Stimulated activated CD8-positive, alpha-beta memory T cell treated with anti-CD3 and anti-CD28 coated beads, Interleukin-7, amount 100 ng/mL, for 4 hours (primary cell): ENCODE results near the gene USP40.

Experiments
- DNase-seq, 2 donors: peaks; one replicate each; pipeline ENCODE4 v3.0.0-alpha.2; 2020; ENCODE audit warnings: low read depth in 2 of 2

The USP40 gene

DNA sequence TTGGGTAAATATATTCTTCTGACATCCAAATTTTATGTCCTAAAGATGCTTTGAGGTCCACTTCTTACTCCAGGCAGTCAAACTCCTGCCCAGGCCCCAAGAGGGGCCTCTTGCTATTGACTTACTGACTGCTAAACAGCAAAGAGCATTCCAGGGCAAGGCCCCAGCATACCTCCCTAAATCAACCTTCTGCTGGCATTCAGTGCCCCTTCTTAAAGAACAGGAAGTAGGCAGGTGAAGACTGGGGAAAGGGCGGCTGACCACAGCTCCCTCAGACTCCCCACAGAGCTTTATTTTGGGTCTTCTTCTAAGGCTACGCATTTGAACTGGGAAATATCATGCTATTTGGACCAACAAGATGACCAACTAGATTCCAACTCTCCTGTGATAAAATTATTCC lies 68.9 kb downstream of the USP40 start:
- DNase-seq: no peak

DNA sequence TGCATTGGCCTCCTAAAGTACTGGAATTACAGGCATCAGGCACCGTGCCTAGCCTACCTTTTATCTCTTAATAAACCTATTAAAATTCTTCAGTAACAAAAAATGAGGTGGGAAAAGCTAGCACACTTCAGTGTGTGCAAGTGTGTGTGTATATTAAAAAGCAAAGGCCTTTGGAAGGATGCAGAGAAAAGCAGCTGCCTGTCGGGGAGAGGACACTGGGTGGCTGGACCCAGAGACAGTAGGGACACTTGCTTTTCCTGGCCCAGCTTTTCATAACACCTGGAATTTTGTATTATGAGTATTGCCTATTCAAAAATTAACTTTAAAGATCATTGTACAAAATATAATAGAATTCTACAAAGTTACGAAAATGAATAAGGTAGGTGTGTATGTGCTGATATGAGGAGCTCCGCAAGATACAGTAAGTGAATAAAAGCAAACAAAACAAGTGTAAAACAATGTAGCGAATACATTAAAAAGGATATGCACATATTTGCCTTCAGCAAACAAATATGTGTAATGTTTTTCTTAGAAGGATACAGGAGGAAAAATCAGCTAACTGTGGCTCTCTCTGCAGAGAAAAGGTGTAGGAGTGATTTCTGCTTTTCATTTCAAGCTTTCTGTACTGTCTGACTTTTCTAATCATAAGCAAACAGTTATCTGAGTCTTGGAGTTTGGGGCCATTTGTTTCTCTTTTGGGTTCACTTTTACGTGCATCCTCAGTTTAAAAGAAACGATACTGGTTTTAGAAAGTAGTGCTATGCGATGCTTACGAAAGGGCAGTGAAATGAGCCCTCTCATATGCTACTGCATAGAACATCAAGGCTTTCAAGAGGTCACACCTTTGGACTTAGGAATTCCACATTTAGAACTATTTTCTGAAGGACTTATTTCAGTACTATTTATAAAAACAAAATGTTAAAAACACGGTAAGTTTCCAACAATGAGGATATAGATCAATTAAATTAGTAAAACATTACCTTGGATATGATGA lies 70.8 kb downstream of the USP40 start:
- no peak for DNase-seq

DNA sequence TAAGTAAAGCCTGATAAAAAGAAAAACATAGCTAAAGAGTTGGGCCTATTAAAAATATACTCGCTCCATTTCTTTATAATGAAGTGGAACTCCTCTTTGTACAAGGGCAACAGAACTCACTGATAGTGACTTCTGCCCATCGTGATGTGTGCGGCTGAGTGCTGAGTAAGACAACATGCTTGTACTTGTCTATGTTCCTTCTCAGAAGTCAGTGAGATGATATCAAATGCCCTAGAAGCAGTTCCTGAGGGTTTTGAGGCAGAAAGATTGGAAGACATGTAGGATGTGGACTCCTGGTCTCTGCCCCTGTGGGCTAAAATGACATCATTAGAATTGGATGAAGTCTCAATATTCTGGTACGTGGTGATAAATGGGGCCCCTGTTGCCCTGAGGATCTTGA lies 73.8 kb downstream of the USP40 start:
- DNase-seq: no peak

DNA sequence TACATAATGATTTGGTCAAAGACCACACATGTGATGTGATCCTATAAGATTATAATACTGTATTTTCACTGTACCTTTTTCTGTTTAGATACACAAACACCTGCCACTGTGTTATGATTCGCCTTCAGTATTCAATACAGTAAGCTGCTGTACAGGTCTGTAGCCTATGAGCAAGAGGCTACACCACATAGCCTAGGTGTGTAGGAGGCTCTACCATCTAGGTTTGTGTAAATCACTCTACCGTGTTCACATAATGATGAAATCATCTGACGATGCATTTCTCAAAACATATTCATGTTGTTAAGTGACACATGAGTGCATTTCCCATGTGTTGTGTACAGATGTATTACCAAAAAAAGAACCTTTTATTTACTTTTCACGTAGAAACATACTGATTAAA lies 74.5 kb downstream of the USP40 start:
- no peak for DNase-seq

DNA sequence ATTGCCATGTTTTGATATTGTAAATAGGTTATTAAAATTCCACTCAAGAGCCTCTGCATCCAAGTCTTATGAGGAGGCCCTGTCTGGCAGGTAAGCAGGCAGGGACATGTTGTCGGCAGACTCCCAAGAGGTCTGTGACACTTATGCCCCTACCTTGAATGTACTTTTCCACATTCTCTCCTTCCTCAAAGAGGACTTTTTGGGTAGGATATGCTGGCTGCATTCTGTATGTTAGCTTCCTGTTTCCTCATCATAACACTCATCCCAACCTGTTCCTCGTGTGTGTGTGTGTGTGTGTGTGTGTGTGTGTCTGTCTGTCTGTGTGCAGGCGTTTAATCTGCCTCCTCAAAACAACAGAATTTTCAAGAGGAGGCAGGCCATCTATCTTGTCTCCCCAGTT lies 75.3 kb downstream of the USP40 start:
- DNase-seq: no peak

DNA sequence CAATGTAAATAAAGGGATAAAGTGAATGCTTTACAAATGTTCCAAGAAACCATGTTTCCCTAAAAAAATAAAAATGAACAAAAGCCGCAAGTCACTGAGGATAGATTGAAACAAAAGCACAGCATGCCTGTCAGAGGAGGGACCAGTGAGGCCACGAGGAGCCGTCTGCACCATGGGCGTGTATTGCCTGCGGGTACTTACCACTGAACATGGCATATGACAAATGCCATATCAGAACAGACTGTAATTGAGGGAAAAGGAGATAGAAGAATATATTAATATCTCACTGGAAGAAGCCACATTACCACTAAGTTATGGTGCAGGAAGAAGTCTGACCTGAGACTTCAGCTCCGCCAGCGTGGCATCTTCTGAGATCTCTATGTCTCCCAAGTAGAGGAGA lies 75.8 kb downstream of the USP40 start:
- no peak for DNase-seq

DNA sequence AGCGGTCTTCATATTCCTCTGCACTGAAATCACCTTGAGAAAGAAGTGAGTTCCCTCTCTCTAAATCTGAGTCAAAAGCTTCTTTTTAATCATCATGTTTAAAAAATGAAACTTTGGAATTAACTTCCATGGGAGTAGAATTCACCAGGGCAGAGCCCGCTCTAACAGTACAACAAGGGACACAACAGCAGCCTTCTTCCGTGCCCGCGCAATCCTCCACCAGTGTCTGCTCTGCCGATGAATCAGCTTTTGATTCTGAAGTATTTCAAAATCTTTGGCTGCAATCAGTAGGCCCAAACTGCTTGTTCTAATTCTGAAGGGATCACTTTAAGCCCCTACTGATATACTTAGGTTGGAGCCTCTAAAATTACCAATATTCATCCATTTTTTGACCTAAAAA lies 76.9 kb downstream of the USP40 start:
- no peak for DNase-seq

DNA sequence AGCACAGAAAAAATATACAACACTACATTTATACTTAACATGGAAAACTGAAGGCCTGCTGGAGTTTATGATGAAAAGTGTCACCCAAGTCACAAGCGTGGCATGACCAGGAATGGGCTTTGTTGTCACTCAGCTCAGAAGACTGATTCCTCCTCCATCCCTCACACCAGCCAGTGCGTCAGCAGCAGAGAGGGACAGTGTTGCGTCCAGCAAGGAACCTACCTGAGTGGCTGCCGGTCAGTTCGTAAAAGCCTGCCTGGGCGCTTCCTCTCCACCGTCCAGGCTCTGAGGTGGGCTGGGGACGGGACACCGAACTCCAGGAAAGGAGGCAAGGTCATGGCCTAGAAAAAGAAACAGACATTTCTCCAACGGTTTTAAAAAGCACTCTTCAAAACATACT lies 77.4 kb downstream of the USP40 start:
- DNase-seq: no peak

DNA sequence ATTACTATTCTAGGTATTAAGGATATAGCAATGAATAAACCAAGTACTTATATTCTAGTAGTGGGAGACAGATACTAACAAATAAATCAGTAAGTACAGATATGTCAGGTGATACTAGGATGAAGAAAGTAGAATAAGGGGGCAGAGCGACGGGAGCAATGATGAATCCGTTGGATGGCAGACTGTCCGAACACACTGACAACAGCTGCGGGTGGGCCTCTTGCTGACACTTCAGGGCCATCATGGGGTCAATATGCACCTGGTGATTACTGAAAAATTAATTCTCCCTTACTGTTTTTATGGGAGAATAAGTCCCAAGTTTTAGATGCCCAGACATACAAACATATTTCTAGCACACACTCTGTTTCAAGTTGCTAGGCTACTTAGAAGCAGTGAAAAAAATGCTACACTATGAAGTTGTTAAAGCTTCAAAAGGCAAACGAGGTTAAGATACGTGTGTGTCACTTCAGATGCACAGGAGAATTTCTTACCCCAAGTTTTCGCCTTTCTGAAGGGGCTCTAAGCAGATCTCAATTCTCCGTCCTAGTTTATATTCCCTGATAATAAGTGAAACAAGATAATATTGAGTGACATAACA lies 78.7 kb downstream of the USP40 start:
- no peak for DNase-seq

DNA sequence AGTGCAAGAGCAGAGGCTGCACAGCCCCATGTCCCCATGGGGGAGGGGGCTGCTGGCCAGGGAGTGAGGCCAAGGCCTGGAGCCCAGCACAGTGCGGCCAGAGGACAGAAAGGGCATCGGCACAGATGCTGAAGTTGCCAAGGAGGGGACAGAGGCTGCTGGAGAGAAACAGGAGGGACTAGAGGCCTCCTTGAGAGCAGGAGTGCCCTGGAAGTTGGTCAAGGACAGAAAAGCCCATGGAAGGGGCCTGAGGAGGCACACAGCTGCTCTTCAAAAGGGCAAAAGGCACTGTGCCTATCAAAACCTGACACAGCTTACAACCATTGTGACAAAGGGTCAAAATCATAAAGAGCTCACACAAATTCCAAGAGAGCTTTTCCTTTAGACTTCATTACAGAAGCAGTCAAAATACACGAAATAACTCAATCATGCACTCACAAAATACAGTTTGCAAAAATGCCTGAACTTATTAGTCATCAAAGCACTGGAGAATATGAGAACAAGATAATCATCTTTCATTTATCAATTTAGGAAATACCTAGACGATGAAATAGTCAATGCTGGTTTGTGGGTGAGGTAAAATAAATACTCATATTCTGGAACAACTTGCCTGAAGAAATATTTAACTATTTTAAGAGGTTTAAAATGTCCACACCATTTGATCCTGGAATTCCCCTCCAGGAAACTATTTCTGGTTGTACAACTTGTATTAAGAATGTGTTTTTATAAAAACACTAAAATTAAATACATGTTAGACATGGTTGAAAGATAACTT lies 79.6 kb downstream of the USP40 start:
- DNase-seq: no peak

DNA sequence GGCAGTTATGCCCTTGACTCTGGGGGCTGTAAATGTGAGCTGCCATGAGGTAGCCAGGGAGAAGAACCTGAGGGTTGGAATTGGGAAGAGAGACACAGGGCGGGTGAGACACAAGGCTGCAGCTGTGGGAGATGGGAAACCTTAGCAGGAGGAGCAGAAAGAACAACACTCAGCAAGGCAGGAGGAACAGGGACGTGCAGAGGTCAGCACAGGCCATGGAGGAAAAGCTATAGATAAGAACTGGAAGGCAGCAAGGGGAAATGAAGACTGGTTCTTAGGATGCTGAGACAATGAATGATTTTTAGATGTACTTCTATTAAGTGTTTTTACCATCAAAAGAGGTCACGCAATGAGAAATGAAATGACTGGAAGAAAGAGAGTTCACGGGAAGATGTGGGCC lies 80.2 kb downstream of the USP40 start:
- DNase-seq: no peak

DNA sequence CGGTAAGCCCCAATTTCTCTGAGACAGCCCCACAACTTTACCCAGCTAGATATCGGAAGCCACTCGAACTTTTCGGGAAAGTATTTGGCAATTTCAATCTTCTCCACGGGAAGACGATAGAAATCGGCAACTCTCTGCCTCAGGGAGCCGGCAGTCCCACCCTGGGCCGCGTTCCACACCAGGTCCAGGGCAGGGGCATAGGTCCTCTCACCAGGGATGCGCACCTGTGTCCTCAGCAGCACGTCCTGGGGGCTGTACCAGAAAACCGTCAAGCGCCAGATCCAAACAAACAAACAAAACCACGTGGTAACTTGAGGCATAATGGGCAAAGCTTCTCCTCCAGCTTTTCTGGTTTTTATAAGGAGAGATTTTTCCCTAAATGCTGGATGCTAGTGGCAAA lies 80.9 kb downstream of the USP40 start:
- DNase-seq: no peak

DNA sequence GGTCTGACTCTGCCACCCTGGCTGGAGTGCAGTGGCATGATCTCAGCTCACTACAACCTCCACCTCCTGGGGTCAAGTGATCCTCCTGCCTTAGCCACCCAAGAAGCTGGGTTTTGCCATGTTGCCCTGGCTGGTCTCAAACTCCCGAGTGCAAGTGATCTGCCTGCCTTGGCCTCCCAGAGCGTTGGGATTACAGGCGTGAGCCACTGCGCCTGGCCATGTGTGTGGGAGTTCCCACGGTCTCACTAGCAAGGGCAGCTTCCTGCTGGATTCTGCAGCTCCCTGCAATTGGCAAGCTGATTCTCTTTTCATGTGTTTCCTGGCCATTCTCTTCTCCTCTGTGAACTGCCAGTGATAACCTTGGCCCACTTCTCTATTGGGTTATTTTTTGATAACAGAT lies 84.0 kb downstream of the USP40 start:
- DNase-seq: no peak

DNA sequence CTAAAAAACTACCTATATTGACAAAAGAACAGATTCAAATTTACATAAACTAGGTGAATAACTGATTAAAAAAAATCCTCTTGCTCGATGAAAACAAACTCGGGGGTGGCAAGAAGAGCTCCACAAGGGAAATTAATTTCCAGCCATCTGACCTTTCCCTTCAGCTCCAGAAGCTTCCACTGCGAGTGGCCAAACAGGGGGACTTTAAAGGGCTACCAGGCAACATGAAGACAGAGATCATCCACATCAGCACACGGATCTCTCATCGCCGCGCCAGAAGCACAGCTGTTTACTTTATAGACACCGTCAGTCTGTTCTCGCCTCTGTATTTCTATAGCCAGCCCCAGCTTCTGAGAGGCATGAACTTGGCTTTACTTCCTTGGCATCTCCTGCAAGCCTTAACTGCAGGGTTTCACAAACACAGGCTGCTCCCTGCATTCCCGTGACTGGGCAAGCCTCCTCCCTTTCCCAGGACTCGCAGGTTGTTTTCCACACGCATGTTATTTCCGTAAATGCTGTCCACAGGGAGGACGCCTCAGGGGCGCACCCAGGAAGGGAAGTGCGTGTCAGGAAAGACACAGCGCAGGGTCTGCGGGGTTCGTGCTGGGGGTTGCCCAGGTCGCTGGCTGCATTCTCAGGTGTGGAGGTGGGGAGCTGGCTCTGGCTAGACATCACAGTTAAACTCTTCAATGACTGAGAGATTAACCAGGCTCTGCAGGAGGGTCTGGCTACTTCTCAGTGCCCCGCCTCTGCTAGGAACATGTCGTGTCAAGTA lies 85.0 kb downstream of the USP40 start:
- no peak for DNase-seq

DNA sequence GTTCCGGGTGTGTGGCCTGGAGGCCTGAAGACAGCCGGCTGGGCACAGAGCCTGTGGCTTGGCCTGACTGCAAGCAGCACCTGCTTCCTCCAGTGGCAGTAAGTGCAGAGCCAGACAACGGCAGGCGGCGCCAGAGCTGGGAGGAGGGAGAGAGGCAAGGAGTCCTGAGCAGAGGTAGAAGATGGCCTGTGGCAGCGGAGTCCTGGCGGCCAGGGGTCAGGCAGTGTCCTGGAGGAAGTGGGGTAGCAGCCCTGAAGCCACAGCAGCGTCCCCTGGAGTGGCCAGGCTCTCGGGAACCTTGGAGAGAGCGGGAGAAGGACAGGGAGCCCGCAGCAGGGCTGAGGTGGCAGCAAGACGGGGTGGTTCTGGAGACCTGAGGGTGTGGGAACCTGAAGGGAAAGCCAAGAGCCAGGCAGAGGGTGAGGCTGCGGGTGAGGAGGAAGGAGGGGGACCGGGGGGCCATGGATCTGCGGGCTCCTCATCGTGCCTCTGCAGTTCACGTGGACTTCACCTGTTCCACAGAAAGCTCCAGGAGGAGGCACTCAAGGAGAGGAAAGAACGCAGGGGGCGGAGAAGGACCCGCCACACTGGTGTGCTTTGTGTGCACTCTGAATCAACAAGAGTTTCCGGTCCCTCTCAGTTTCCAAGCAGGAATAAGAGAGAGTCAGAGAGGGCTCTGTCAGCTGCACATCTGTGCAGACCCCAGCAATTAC lies 85.9 kb downstream of the USP40 start:
- DNase-seq: no peak

DNA sequence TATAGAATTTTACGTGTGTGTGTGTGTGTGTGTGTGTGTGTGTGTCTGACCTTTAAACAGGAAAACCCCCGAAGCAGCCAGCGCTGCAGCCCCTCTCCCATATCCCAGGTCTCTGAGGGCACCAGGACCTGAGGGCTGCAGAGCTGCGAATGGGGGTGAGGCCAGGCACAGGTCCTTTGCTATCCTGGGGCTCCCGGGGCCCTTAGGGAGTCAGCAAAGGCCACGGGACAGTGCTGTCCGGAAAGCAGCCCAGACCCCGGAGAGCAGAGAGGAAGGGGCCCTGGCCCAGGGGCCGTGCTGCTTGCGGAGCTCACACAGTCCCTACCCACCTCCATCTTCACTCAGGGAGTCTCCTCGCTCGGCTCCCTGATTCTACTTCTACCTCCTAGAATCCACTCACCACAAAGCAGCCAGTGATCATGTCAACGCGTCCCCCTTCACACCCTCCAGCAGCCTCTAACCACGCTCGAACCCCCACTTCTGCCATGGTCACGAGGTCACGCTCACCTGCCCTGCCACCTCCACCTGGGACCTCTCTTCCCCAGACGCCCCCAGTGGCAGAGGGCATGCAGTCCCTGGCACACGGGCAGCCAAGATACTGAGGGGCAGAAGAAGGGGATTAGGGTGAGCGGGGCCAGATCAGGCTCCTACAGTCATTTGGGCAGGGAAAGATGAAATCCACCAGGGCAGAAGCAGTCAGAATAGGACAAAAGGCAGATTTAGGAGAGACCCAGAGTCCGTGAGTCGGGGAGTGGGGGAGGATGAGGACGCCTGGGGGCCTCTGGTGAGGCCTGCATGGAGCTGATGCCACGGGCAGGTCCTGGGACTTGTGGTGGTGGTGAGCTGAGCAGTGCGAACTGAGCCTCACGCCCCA lies 86.7 kb downstream of the USP40 start:
- DNase-seq: no peak

DNA sequence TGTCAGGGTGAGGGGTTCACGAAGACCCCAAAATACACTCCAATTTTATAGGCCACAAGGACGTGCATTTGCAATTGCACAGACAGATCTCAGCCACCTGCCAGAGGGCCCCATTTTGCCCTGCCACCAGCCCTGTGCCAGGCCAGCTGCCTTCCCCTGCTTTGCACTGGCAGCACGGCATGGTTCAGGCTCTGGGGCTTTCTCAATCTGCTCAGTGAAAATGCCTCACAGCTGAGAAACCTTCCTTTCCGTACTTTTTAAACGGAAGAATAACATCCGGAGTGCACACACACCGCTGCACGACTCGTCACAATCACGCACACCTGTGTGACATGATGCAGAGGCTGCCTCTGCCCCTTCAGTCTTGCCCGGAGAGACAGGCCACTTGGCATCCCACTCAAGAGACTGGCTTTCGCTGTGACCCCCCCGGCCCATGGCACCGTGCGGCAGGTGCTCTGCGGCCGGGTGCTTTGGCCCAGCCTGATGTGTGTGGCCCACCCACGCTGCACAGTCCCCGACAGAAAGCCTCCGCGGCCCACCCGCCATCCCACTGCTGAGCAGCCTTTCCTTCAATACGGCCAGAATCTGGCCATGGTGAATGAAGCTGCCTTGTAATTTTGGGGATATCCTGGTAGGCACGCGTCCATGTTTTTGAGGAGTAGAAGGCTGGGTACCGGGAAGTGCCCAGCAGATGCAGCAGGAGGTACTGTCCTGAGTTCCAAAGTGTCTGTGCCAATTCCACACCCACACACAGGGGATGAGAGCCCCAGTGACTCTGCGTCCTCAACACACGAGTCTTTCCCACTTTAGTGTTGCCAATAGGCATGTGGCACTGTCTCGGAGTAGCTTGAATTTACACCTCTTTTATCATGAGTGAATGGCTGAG lies 88.8 kb downstream of the USP40 start:
- DNase-seq: no peak

DNA sequence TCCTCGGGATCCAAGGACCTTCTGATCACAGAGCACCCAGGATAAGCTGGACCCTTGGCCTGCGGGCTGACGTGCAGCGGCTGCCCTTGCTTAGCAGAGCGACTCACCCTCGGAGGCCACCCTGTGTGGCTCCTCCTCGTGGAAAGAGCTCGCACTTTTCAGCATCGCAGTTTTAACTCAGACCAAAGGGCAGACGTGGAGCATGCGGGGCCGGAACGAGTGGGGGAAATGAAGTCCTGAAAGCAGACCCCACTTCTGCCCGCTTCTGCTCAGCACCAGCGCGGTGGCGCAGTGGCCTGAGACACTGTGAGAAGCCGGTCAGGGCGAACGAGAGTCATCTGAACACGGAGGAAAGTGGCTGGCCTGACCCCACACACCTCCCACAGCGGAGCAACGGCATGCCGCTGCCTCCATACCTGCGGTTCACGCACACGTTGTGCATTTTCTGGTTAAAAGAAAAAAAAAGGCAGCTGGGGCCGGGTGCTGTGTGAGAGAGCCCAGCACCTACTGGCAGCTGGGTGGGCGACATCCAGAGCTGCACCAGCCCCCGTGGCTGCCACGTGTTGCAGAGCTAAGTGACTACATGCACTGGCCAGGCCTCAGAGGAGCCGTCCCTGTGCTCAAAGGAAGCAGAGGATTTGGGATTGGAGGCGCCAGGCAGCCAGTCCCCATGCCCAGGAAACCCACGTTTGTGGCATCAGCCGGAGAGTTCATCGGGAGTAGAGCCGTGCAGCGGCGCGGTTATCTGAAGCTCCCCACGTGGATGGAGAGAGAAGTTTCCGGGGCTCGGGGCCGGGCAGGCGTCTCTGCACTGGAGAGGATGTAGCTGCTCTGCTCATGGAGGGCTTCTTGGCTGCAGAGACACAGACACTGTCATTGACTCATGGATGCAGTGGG lies 89.7 kb downstream of the USP40 start:
- DNase-seq: no peak
